H1 (cell line): Measurements from ENCODE around the gene HECTD1. TPM values are rescaled to one million over a fixed set of nuclear protein-coding genes. Genes with fewer than 3 reads are reported as not detected.

Source experiments
- CTCF ChIA-PET: fragments of 300-600 bp; sonication (Branson Sonifier 250); formaldehyde crosslinking; loops from one replicate; lab custom pipeline; 2021; ENCODE audit not compliant: partially characterized antibody; lab: Charles Lee
- POLR2A ChIA-PET: fragments of 300-600 bp; sonication (Branson Sonifier 250); formaldehyde crosslinking; loops from one replicate; lab custom pipeline; 2021; ENCODE audit warnings: inconsistent platforms; ENCODE audit not compliant: partially characterized antibody; lab: Charles Lee
- DNase-seq, 2 experiments: peaks; one replicate each; pipeline versions ENCODE4 v3.0.0 to v3.0.0-alpha.2; 2010 to 2022; ENCODE audit warnings: low spot score in 2 of 2, low read depth in 1 of 2, mixed read lengths in 1 of 2
- FAIRE-seq: peaks from 2 replicates; lab custom pipeline; 2011; peaks lifted over from hg19 to GRCh38; lab: Jason Lieb, UNC
- H2AFZ ChIP-seq: 2 replicates; pipeline ENCODE4 v1.8.1; 2012; ENCODE audit warnings: low read length, inconsistent platforms
- H2AK5ac ChIP-seq: 2 replicates; pipeline ENCODE4 v1.6.1; 2013; ENCODE audit warnings: low read depth, low read length
- H2BK120ac ChIP-seq: replicated peaks from 2 replicates; pipeline ENCODE3; 2013; ENCODE audit warnings: low read depth, low read length, inconsistent platforms
- H2BK12ac ChIP-seq: 2 replicates; pipeline ENCODE4 v1.6.1; 2013; ENCODE audit warnings: low read depth, low read length
- H2BK15ac ChIP-seq: 2 replicates; pipeline ENCODE4 v1.6.1; 2013; ENCODE audit warnings: low read length
- H2BK20ac ChIP-seq: 2 replicates; pipeline ENCODE4 v1.6.1; 2013; ENCODE audit warnings: low read length
- H2BK5ac ChIP-seq: 2 replicates; pipeline ENCODE4 v1.6.1; 2013; ENCODE audit warnings: low read depth, low read length
- H3K14ac ChIP-seq: 2 replicates; pipeline ENCODE4 v1.6.1; 2013; ENCODE audit warnings: inconsistent platforms; ENCODE audit not compliant: insufficient read length
- H3K18ac ChIP-seq: 2 replicates; pipeline ENCODE4 v1.6.1; 2013; ENCODE audit warnings: low read length; ENCODE audit errors: extremely low read depth
- H3K23ac ChIP-seq: 2 replicates; pipeline ENCODE4 v1.6.1; 2013; ENCODE audit warnings: inconsistent platforms; ENCODE audit not compliant: insufficient read length
- H3K23me2 ChIP-seq: 2 replicates; pipeline ENCODE4 v1.6.1; 2013; ENCODE audit warnings: low read depth, low read length
- H3K27ac ChIP-seq: 2 replicates; pipeline ENCODE4 v1.6.1; 2011; ENCODE audit warnings: low read depth, low read length, inconsistent platforms
- H3K27me3 ChIP-seq, 4 experiments: replicated peaks in 1 of 4; 1 replicate in 1 of 4; 2 replicates in 3 of 4; pipeline versions ENCODE4 v1.6.1 to v1.8.1; 2011 to 2013; ENCODE audit warnings: low read length in 3 of 4, mild to moderate bottlenecking in 3 of 4, inconsistent platforms in 2 of 4, mixed read lengths in 2 of 4, moderate library complexity in 1 of 4; ENCODE audit not compliant: control insufficient read depth in 3 of 4, insufficient read depth in 3 of 4; ENCODE audit errors: extremely low read depth in 1 of 4
- H3K36me3 ChIP-seq, 4 experiments: 2 replicates each; pipeline versions ENCODE4 v1.6.1 to v1.8.1; 2011 to 2013; ENCODE audit warnings: mild to moderate bottlenecking in 4 of 4, low read length in 3 of 4, moderate library complexity in 2 of 4, control low read depth in 1 of 4, inconsistent platforms in 1 of 4; ENCODE audit not compliant: insufficient read depth in 4 of 4, control insufficient read depth in 2 of 4
- H3K4ac ChIP-seq: replicated peaks from 2 replicates; pipeline ENCODE3; 2013; ENCODE audit warnings: low read length, low read depth, mixed read lengths, inconsistent platforms; ENCODE audit not compliant: insufficient read length
- H3K4me1 ChIP-seq, 4 experiments: replicated peaks in 1 of 4; 1 replicate in 1 of 4; 2 replicates in 3 of 4; pipeline versions ENCODE4 v1.6.1 to v1.8.1; 2011 to 2013; ENCODE audit warnings: low read length in 3 of 4, inconsistent platforms in 2 of 4, mixed read lengths in 1 of 4; ENCODE audit not compliant: insufficient read depth in 4 of 4, control insufficient read depth in 3 of 4
- H3K4me2 ChIP-seq, 2 experiments: 2 replicates each; pipeline versions ENCODE4 v1.6.1 to v1.8.1; 2011 to 2013; ENCODE audit warnings: low read depth in 2 of 2, low read length in 2 of 2, control low read depth in 1 of 2, inconsistent platforms in 1 of 2, mild to moderate bottlenecking in 1 of 2; ENCODE audit not compliant: insufficient read depth in 1 of 2
- H3K4me3 ChIP-seq, 4 experiments: fragments of 200-600, 300-600 bp in 1 of 4; sonication (generic), shearing (Covaris generic), sonication (Bioruptor Twin) in 1 of 4; 2 replicates each; pipeline versions ENCODE4 v1.5.1 to v1.8.1; 2011 to 2016; ENCODE audit warnings: low read length in 4 of 4, low read depth in 3 of 4, control low read depth in 2 of 4, inconsistent platforms in 2 of 4, mild to moderate bottlenecking in 2 of 4, mixed read lengths in 1 of 4, moderate library complexity in 1 of 4; ENCODE audit not compliant: insufficient read depth in 2 of 4; ENCODE audit errors: extremely low read depth in 1 of 4
- H3K56ac ChIP-seq: replicated peaks from 2 replicates; pipeline ENCODE3; 2013; ENCODE audit warnings: low read depth, mild to moderate bottlenecking, mixed read lengths, low read length, inconsistent platforms; ENCODE audit not compliant: insufficient read length
- H3K79me1 ChIP-seq: 2 replicates; pipeline ENCODE4 v1.6.1; 2013; ENCODE audit warnings: low read depth, low read length, control low read depth
- H3K79me2 ChIP-seq, 2 experiments: 2 replicates each; pipeline versions ENCODE4 v1.6.1 to v1.8.1; 2012 to 2013; ENCODE audit warnings: low read length in 2 of 2, mild to moderate bottlenecking in 2 of 2, inconsistent platforms in 1 of 2; ENCODE audit not compliant: insufficient read depth in 2 of 2, control insufficient read depth in 1 of 2
- H3K9ac ChIP-seq, 4 experiments: replicated peaks in 1 of 4; 1 replicate in 1 of 4; 2 replicates in 3 of 4; pipeline versions ENCODE4 v1.6.1 to v1.8.1; 2011 to 2013; ENCODE audit warnings: low read depth in 3 of 4, low read length in 3 of 4, control low read depth in 2 of 4, mild to moderate bottlenecking in 2 of 4, moderate library complexity in 2 of 4, inconsistent platforms in 1 of 4; ENCODE audit errors: extremely low read depth in 1 of 4
- H3K9me3 ChIP-seq, 2 experiments: 2 replicates each; pipeline versions ENCODE4 v1.6.1 to v1.8.1; 2012 to 2013; ENCODE audit warnings: mild to moderate bottlenecking in 2 of 2, moderate library complexity in 2 of 2, control low read depth in 1 of 2, inconsistent platforms in 1 of 2, low read depth in 1 of 2, low read length in 1 of 2, mixed read lengths in 1 of 2; ENCODE audit not compliant: insufficient read depth in 2 of 2
- H4K20me1 ChIP-seq, 2 experiments: replicated peaks in 1 of 2; 2 replicates each; pipeline versions ENCODE3 to v1.8.1; 2011 to 2013; ENCODE audit warnings: inconsistent platforms in 2 of 2, low read length in 2 of 2, mild to moderate bottlenecking in 1 of 2; ENCODE audit not compliant: insufficient read depth in 2 of 2, control insufficient read depth in 1 of 2
- H4K5ac ChIP-seq: 2 replicates; pipeline ENCODE4 v1.6.1; 2013; ENCODE audit warnings: low read length, low read depth, mixed read lengths, inconsistent platforms; ENCODE audit not compliant: insufficient read length
- H4K8ac ChIP-seq: 2 replicates; pipeline ENCODE4 v1.8.0; 2013; ENCODE audit warnings: mild to moderate bottlenecking, moderate library complexity, low read length, inconsistent platforms; ENCODE audit not compliant: insufficient read depth; ENCODE audit errors: extremely low read depth
- H4K91ac ChIP-seq: replicated peaks from 2 replicates; pipeline ENCODE3; 2013; ENCODE audit warnings: low read length, mixed read lengths, inconsistent platforms; ENCODE audit not compliant: insufficient read length
- CBX5 ChIP-seq: fragments of 300-800, 300-1000 bp; sonication (generic); IDR thresholded peaks from 2 replicates; pipeline ENCODE4 v1.7.1; 2016; ENCODE audit warnings: antibody characterized with exemption, low read length, low read depth
- CBX8 ChIP-seq: fragments of 300-800, 300-1000 bp; sonication (generic); IDR thresholded peaks from 2 replicates; pipeline ENCODE4 v1.7.1; 2016; ENCODE audit warnings: low read depth, low read length, borderline replicate concordance
- EGR1 ChIP-seq: IDR thresholded peaks from 2 replicates; pipeline ENCODE4 v1.6.1; 2011; ENCODE audit warnings: low read depth, low read length, borderline replicate concordance
- SIRT6 ChIP-seq: IDR thresholded peaks from one replicate; pipeline ENCODE4 v1.7.1; 2012; ENCODE audit warnings: low read length, inconsistent platforms
- WGBS, 2 experiments: shearing (Covaris generic) in 1 of 2; methylation state at CpG; one replicate each; pipeline versions ENCODE4 v1.1.6 to v1.1.7; 2013 to 2015; ENCODE audit warnings: low lambda C conversion rate in 2 of 2, mixed read lengths in 2 of 2, inconsistent platforms in 1 of 2, low coverage in 1 of 2, missing lambda C conversion rate in 1 of 2; ENCODE audit not compliant: insufficient replicate concordance in 2 of 2, insufficient coverage in 1 of 2, insufficient read length in 1 of 2; ENCODE audit errors: extremely low coverage in 1 of 2, missing lambda C conversion rate in 1 of 2; 5-methylcytosine and 5-hydroxymethylcytosine counted together
- polyA plus RNA-seq, 7 experiments: library from polyadenylated mRNA; depleted of rRNA in 3 of 7; stranded (reverse) in 5 of 7; unstranded in 2 of 7; fragments of >200 nt in 5 of 7; fragments of 200-250 nt in 2 of 7; gene quantifications; 1 replicate in 5 of 7; 2 replicates in 1 of 7; 4 replicates in 1 of 7; pipeline versions ENCODE4 v1.2.1 to v1.2.3, GENCODE V29; 2011 to 2013; ENCODE audit warnings: missing spikeins in 2 of 7, mixed read lengths in 2 of 7
- total RNA-seq: library from RNA; stranded (reverse); fragmentation: NEBNext Ultra II Directional; extraction: Animal tissue kit (Norgen Biotek cat#: 25700); gene quantifications from 2 replicates; pipeline ENCODE4 v1.2.1, GENCODE V29; 2021

The HECTD1 gene
- total and polyA plus RNA-seq, 2 of the 8 experiments (the other 6 are each of a cell fraction or from before 2014, with no cell fraction given), result 44.7 to 105 TPM

DNA sequence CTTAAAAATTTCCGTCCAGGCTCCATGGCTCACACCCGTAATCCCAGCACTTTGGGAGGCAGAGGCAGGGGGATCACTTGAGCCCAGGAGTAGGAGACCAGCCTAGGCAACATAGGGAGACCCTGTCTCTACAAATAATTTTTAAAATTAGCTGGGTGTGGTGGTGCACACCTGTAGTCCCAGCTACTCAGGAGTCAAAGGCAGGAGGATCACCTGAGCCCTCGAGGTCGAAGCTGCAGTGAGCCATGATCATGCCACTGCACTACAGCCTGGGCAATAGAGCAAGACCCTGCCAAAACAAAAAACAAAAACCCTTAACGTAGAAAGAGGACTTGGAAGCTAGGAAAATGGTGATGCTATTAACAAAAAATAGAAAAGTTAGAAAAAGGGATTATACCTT, 2.0 kb upstream of the HECTD1 start:
- Histone ChIP-seq H2BK20ac (no peak overlapping the region), H3K27me3 (no peaks in the 10 kb centered on the region), H4K91ac (no peak overlapping the region), H3K27ac (no peak overlapping the region), H2BK15ac (no peak overlapping the region), H4K5ac (no peak overlapping the region), H3K23ac (no peak overlapping the region), H3K79me1 (no peaks in the 10 kb centered on the region), H2AFZ (no peak overlapping the region), H2AK5ac (no peak overlapping the region), H3K9ac (no peak overlapping the region), H3K79me2 (peaks cover 4 to 22% of the 10 kb centered on the region in 2 experiments; a peak in 3 of 4 replicates), H2BK120ac (no peak overlapping the region), H3K56ac (no peak overlapping the region), H3K36me3 (no peaks in the 10 kb centered on the region), H3K18ac (no peak overlapping the region), H3K4me1 (peaks cover 0 to 1% (median 0%) of the 10 kb centered on the region in 4 experiments; a peak in 1 of 7 replicates), H3K9me3 (no peaks in the 10 kb centered on the region), H3K4ac (no peak overlapping the region), H3K4me2 (no peak overlapping the region), H3K23me2 (peaks cover 10% of the 10 kb centered on the region), H2BK12ac (no peak overlapping the region), H3K4me3 (no peak overlapping the region), H2BK5ac (no peak overlapping the region), H3K14ac (no peak overlapping the region), H4K20me1 (peaks cover 3 to 8% of the 10 kb centered on the region in 2 experiments), H4K8ac (no peak overlapping the region)
- POLR2A ChIA-PET, result interaction anchor here (1.6 to 1.8 kb wide), 3 partner anchors 7 to 36 kb away, joined by 3 to 6 read pairs (median 4); no protein-coding TSS in a partner anchor
- no peak for TF ChIP-seq CBX8
- TF ChIP-seq SIRT6, result no peak
- no peak for TF ChIP-seq EGR1
- TF ChIP-seq CBX5, result no peak
- CTCF ChIA-PET, result interaction anchor here (0.9 to 3.3 kb wide), 4 partner anchors 8 to 146 kb away, joined by 3 to 15 read pairs (median 5); no protein-coding TSS in a partner anchor
- FAIRE-seq (no peak), DNase-seq (no peak)
- 98% methylated on average over 5 of the region's 5 CpGs; no CpG with 5 or more reads in 1 of the 2 experiments for WGBS, 2 experiments
